H9 (cell line): ENCODE results near the gene CT47A7. TPM values are rescaled to one million over a fixed set of nuclear protein-coding genes. Genes with fewer than 3 reads are reported as not detected.
"Not testable (repeated sequence)": the region's sequence is repeated elsewhere in the genome, so short reads cannot be mapped to it uniquely, and the experiment has no call there.

ENCODE experiments used
- DNase-seq: peaks from one replicate; pipeline ENCODE4 v3.0.0-alpha.2; 2017
- H2AFZ ChIP-seq: one replicate; pipeline ENCODE4 v1.6.1; 2013; ENCODE audit warnings: mild to moderate bottlenecking, low read length, control low read depth, moderate library complexity
- H2AK5ac ChIP-seq: 2 replicates; pipeline ENCODE4 v1.6.1; 2013; ENCODE audit warnings: low read length, control low read depth, mixed read lengths; ENCODE audit not compliant: insufficient read length
- H2BK120ac ChIP-seq: one replicate; pipeline ENCODE4 v1.6.1; 2013; ENCODE audit warnings: low read depth, mild to moderate bottlenecking, low read length, control low read depth, inconsistent platforms; ENCODE audit not compliant: poor library complexity, severe bottlenecking
- H2BK12ac ChIP-seq: 2 replicates; pipeline ENCODE4 v1.6.1; 2013; ENCODE audit warnings: low read length, control low read depth, mixed read lengths, low read depth; ENCODE audit not compliant: insufficient read length
- H2BK15ac ChIP-seq: 2 replicates; pipeline ENCODE4 v1.6.1; 2013; ENCODE audit warnings: low read depth, low read length, control low read depth
- H2BK20ac ChIP-seq: one replicate; pipeline ENCODE4 v1.6.1; 2013; ENCODE audit warnings: low read depth, mild to moderate bottlenecking, low read length, control low read depth, inconsistent platforms; ENCODE audit not compliant: poor library complexity, severe bottlenecking
- H2BK5ac ChIP-seq: 2 replicates; pipeline ENCODE4 v1.6.1; 2013; ENCODE audit warnings: low read length, control low read depth, mixed read lengths; ENCODE audit not compliant: insufficient read length
- H3K14ac ChIP-seq: 2 replicates; pipeline ENCODE4 v1.6.1; 2013; ENCODE audit warnings: low read length, control low read depth; ENCODE audit not compliant: insufficient read depth
- H3K18ac ChIP-seq: 2 replicates; pipeline ENCODE4 v1.6.1; 2013; ENCODE audit warnings: low read depth, mild to moderate bottlenecking, mixed read lengths, low read length, control low read depth; ENCODE audit not compliant: insufficient read length
- H3K23ac ChIP-seq: 2 replicates; pipeline ENCODE4 v1.6.1; 2013; ENCODE audit warnings: low read length, control low read depth, mixed read lengths, low read depth; ENCODE audit not compliant: insufficient read length
- H3K23me2 ChIP-seq: 2 replicates; pipeline ENCODE4 v1.6.1; 2013; ENCODE audit warnings: low read depth, mild to moderate bottlenecking, mixed read lengths, low read length, control low read depth; ENCODE audit not compliant: insufficient read length, poor library complexity, severe bottlenecking
- H3K27ac ChIP-seq: 2 replicates; pipeline ENCODE4 v1.5.1; 2013; ENCODE audit warnings: low read length, control low read depth, mixed read lengths, low read depth; ENCODE audit not compliant: insufficient read length
- H3K27me3 ChIP-seq: 2 replicates; pipeline ENCODE4 v1.6.1; 2013; ENCODE audit warnings: low read length, control low read depth, inconsistent platforms; ENCODE audit not compliant: insufficient read depth
- H3K4ac ChIP-seq: 2 replicates; pipeline ENCODE4 v1.6.1; 2013; ENCODE audit warnings: low read depth, mild to moderate bottlenecking, control low read depth, inconsistent platforms, low read length, moderate library complexity
- H3K4me1 ChIP-seq: 2 replicates; pipeline ENCODE4 v1.6.1; 2013; ENCODE audit warnings: low read length, control low read depth, inconsistent platforms; ENCODE audit not compliant: insufficient read depth
- H3K4me2 ChIP-seq: 2 replicates; pipeline ENCODE4 v1.6.1; 2013; ENCODE audit warnings: low read length, control low read depth, mixed read lengths; ENCODE audit not compliant: insufficient read length, insufficient read depth
- H3K56ac ChIP-seq: 2 replicates; pipeline ENCODE4 v1.6.1; 2013; ENCODE audit warnings: low read depth, mild to moderate bottlenecking, mixed read lengths, low read length, control low read depth; ENCODE audit not compliant: insufficient read length
- H3K79me1 ChIP-seq: 2 replicates; pipeline ENCODE4 v1.6.1; 2013; ENCODE audit warnings: low read depth, mild to moderate bottlenecking, moderate library complexity, low read length, control low read depth, inconsistent platforms; ENCODE audit not compliant: insufficient read depth, poor library complexity, severe bottlenecking
- H3K79me2 ChIP-seq: 2 replicates; pipeline ENCODE4 v1.6.1; 2013; ENCODE audit warnings: low read length, control low read depth, inconsistent platforms; ENCODE audit not compliant: insufficient read depth
- H3K9ac ChIP-seq: 2 replicates; pipeline ENCODE4 v1.6.1; 2013; ENCODE audit warnings: low read length, control low read depth, mixed read lengths; ENCODE audit not compliant: insufficient read length; ENCODE audit errors: extremely low read depth
- H3K9me3 ChIP-seq: one replicate; pipeline ENCODE4 v1.6.1; 2013; ENCODE audit warnings: low read depth, low read length, inconsistent platforms; ENCODE audit not compliant: control insufficient read depth
- H3T11ph ChIP-seq: one replicate; pipeline ENCODE4 v1.6.1; 2013; ENCODE audit warnings: mild to moderate bottlenecking, low read length, control low read depth, inconsistent platforms
- H4K20me1 ChIP-seq: one replicate; pipeline ENCODE4 v1.6.1; 2013; ENCODE audit not compliant: control insufficient read depth, insufficient read length, insufficient read depth
- H4K5ac ChIP-seq: 2 replicates; pipeline ENCODE4 v1.6.1; 2013; ENCODE audit warnings: low read depth, mild to moderate bottlenecking, mixed read lengths, low read length, control low read depth; ENCODE audit not compliant: insufficient read length
- H4K8ac ChIP-seq: replicated peaks from 2 replicates; pipeline ENCODE4 v1.6.1; 2013; ENCODE audit warnings: low read length, control low read depth, mixed read lengths, low read depth; ENCODE audit not compliant: insufficient read length
- H4K91ac ChIP-seq: 2 replicates; pipeline ENCODE4 v1.6.1; 2013; ENCODE audit warnings: low read depth, mild to moderate bottlenecking, moderate library complexity, mixed read lengths, low read length, control low read depth; ENCODE audit not compliant: insufficient read length
- H3K27ac Mint-ChIP-seq, 3 experiments: 2 replicates in 2 of 3; 3 replicates in 1 of 3; pipeline ENCODE4 v1.8.0; 2020 to 2021; ENCODE audit warnings: mixed read lengths in 3 of 3, mild to moderate bottlenecking in 1 of 3, moderate library complexity in 1 of 3
- H3K27me3 Mint-ChIP-seq: 2 replicates; pipeline ENCODE4 v1.8.0; 2021; ENCODE audit warnings: low read depth, mild to moderate bottlenecking, moderate library complexity, mixed read lengths
- H3K36me3 Mint-ChIP-seq, 3 experiments: 2 replicates in 2 of 3; 3 replicates in 1 of 3; pipeline ENCODE4 v1.8.0; 2020 to 2021; ENCODE audit warnings: low read depth in 3 of 3, mixed read lengths in 3 of 3; ENCODE audit not compliant: insufficient read depth in 1 of 3
- H3K4me1 Mint-ChIP-seq, 2 experiments: 2 replicates each; pipeline ENCODE4 v1.8.0; 2020; ENCODE audit warnings: mixed read lengths in 2 of 2
- H3K4me3 Mint-ChIP-seq, 2 experiments: 2 replicates in 1 of 2; 3 replicates in 1 of 2; pipeline ENCODE4 v1.8.0; 2020 to 2021; ENCODE audit warnings: mild to moderate bottlenecking in 2 of 2, mixed read lengths in 2 of 2, moderate library complexity in 1 of 2
- H3K9me3 Mint-ChIP-seq, 2 experiments: 2 replicates in 1 of 2; 3 replicates in 1 of 2; pipeline ENCODE4 v1.8.0; 2020; ENCODE audit warnings: mild to moderate bottlenecking in 2 of 2, mixed read lengths in 2 of 2, moderate library complexity in 1 of 2
- CTCF ChIP-seq: fragments of 200-600 bp; sonication (generic); conservative IDR thresholded peaks from 3 replicates; pipeline ENCODE4 v1.8.0; 2021; ENCODE audit warnings: antibody characterized with exemption, mild to moderate bottlenecking
- WGBS: extraction: QIAGEN DNeasy Blood & Tissue Kit; methylation state at CpG from one replicate; pipeline ENCODE4 v1.1.7; 2013; ENCODE audit warnings: missing lambda C conversion rate, low lambda C conversion rate, mixed read lengths; ENCODE audit not compliant: insufficient read length; ENCODE audit errors: extremely low coverage; 5-methylcytosine and 5-hydroxymethylcytosine counted together
- total RNA-seq: library from RNA; stranded (reverse); gene quantifications from 2 replicates; pipeline ENCODE4 v1.2.1, GENCODE V29; 2021

The CT47A7 gene
- total RNA-seq, 1 experiment from 2014 or later: not detected

GRCh38 chrX:120999413-120999812, 43.0 kb upstream of the CT47A7 start:
- no peak overlapping the region for H4K5ac ChIP-seq
- no peak overlapping the region for H3K18ac ChIP-seq
- no peak overlapping the region for H2BK5ac ChIP-seq
- no peak overlapping the region for H4K91ac ChIP-seq
- H3K9me3 ChIP-seq: peaks cover 3% of the 10 kb centered on the region
- H3K36me3 Mint-ChIP-seq: no peaks in the 10 kb centered on the region
- no peak overlapping the region for H2AFZ ChIP-seq
- peaks cover 37 to 47% of the 10 kb centered on the region in 2 experiments for H3K9me3 Mint-ChIP-seq
- H3K14ac ChIP-seq: no peak overlapping the region
- H3K27ac Mint-ChIP-seq: no peak overlapping the region
- no peak overlapping the region for H2AK5ac ChIP-seq
- TF ChIP-seq CTCF: no peak
- no peak overlapping the region for H3K4ac ChIP-seq
- no peak overlapping the region for H2BK120ac ChIP-seq
- no peak overlapping the region for H3K9ac ChIP-seq
- no peaks in the 10 kb centered on the region for H3K4me1 ChIP-seq
- no peaks in the 10 kb centered on the region for H3K79me1 ChIP-seq
- H3K4me3 Mint-ChIP-seq: no peak overlapping the region
- no CpG with 5 or more reads among the region's 3 CpGs for WGBS
- peaks cover 2 to 5% of the 10 kb centered on the region in 2 experiments; a peak in 3 of 4 replicates for H3K4me1 Mint-ChIP-seq
- no peak overlapping the region for H3K56ac ChIP-seq
- H4K20me1 ChIP-seq: no peaks in the 10 kb centered on the region
- no peak overlapping the region for H2BK15ac ChIP-seq
- no peaks in the 10 kb centered on the region for H3K79me2 ChIP-seq
- DNase-seq: no peak
- 0 out of 2 replicates have a peak, but pooled peaks cover 2% of the 10 kb centered on the region for H3K27me3 Mint-ChIP-seq
- H3K27me3 ChIP-seq: no peaks in the 10 kb centered on the region
- no peak overlapping the region for H3K4me2 ChIP-seq
- H2BK20ac ChIP-seq: no peak overlapping the region
- no peak overlapping the region for H3K23ac ChIP-seq
- no peak overlapping the region for H4K8ac ChIP-seq
- H3K23me2 ChIP-seq: no peaks in the 10 kb centered on the region
- H3K27ac ChIP-seq: no peak overlapping the region
- H3T11ph ChIP-seq: no peak overlapping the region
- H2BK12ac ChIP-seq: no peak overlapping the region

GRCh38 chrX:120985660-120986059, 29.3 kb upstream of the CT47A7 start, which contains the start of gene CT47A1:
Gene CT47A1, minus strand, starts transcription at chrX:120985760. Its CDS starts 231 bp downstream, at chrX:120985529.
- peaks cover 11% of the 10 kb centered on the region for H3K9me3 ChIP-seq
- not testable (repeated sequence) for H3K4me1 Mint-ChIP-seq, H3K4me2 ChIP-seq, H3K36me3 Mint-ChIP-seq, H3K4ac ChIP-seq, H2BK15ac ChIP-seq, H4K20me1 ChIP-seq, H2BK12ac ChIP-seq, H3K4me3 Mint-ChIP-seq, H2AK5ac ChIP-seq, H3K79me1 ChIP-seq, H3K9ac ChIP-seq, H3K23ac ChIP-seq, H3K79me2 ChIP-seq, H3K4me1 ChIP-seq, H4K8ac ChIP-seq, H2BK5ac ChIP-seq, H3K23me2 ChIP-seq, H2BK20ac ChIP-seq, H3K27me3 ChIP-seq, H3T11ph ChIP-seq, H3K18ac ChIP-seq, H3K56ac ChIP-seq, H3K27me3 Mint-ChIP-seq, H2AFZ ChIP-seq, DNase-seq, H2BK120ac ChIP-seq, H4K5ac ChIP-seq, H3K27ac ChIP-seq, H3K27ac Mint-ChIP-seq, H3K14ac ChIP-seq, H4K91ac ChIP-seq
- WGBS: no CpG with 5 or more reads among the region's 8 CpGs
- H3K9me3 Mint-ChIP-seq: peaks cover 15 to 22% of the 10 kb centered on the region in 2 experiments
